ENCODE measurements around the gene FOXD1. TPM values are rescaled to one million over a fixed set of nuclear protein-coding genes. Genes with fewer than 3 reads are reported as not detected.
"Not testable (repeated sequence)": the region's sequence is repeated elsewhere in the genome, so short reads cannot be mapped to it uniquely, and the experiment has no call there.

FOXD1 gene
- total RNA-seq, 4 donors from 2014 or later = not detected

DNA sequence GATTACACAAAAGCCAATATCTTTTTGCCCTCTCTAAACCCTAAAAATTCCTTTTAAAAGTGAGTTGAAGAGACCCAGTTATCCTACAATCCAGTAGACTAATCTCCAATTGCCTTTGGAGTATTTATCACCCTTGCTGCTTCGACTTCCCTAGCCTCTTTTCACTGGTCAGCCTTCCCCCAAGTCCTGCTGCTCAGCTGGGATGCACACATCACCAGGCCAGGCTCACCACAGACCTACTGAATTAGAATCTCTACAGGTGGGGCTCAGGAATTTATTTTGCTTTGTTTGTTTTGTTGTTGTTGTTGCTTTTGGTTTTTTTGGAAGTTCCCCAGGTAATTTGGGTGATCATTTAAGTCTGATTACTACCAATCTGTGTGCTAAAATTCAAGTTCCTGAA, 11.6 kb upstream of the FOXD1 start:
- Histone ChIP-seq H3K4me1 (no peaks in the 10 kb centered on the region), H3K27ac (no peak overlapping the region), H3K27me3 (peaks cover 57% of the 10 kb centered on the region), H3K4me3 (no peak overlapping the region), H3K9me3 (no peaks in the 10 kb centered on the region), H3K36me3 (no peaks in the 10 kb centered on the region)
- intact Hi-C loops (cut with DNase I; ENCODE audit: low total_unique reads) (no loop called here), in situ Hi-C loops (cut with MboI; ENCODE audit: low pct_ligation_motif_present in 1 of 4, low pct_unique_long_range_greater_than_20kb in 1 of 4, low sequenced_read_pairs in 3 of 4) (no loop called here)
- DNase-seq = no peak
- 63% methylated on average over 1 of the region's 1 CpG; no CpG with 5 or more reads in 1 of the 2 donors for WGBS, 2 donors (ENCODE audit: low coverage in 1 of 2)
- TF ChIP-seq POLR2A (IDR thresholded peaks at IDR 0.05) (no peak), POLR2AphosphoS5 (IDR thresholded peaks at IDR 0.05) (no peak), EP300 (IDR thresholded peaks at IDR 0.05; ENCODE audit: low read depth) (no peak)
- TF ChIP-seq, protein P1, sequence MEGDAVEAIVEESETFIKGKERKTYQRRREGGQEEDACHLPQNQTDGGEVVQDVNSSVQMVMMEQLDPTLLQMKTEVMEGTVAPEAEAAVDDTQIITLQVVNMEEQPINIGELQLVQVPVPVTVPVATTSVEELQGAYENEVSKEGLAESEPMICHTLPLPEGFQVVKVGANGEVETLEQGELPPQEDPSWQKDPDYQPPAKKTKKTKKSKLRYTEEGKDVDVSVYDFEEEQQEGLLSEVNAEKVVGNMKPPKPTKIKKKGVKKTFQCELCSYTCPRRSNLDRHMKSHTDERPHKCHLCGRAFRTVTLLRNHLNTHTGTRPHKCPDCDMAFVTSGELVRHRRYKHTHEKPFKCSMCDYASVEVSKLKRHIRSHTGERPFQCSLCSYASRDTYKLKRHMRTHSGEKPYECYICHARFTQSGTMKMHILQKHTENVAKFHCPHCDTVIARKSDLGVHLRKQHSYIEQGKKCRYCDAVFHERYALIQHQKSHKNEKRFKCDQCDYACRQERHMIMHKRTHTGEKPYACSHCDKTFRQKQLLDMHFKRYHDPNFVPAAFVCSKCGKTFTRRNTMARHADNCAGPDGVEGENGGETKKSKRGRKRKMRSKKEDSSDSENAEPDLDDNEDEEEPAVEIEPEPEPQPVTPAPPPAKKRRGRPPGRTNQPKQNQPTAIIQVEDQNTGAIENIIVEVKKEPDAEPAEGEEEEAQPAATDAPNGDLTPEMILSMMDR (IDR thresholded peaks at IDR 0.05) = no peak

GRCh38 chr5:73459366-73459765, 10.8 kb upstream of the FOXD1 start:
- Histone ChIP-seq H3K27me3 (peaks cover 60% of the 10 kb centered on the region), H3K4me1 (no peaks in the 10 kb centered on the region), H3K9me3 (no peaks in the 10 kb centered on the region), H3K36me3 (no peaks in the 10 kb centered on the region), H3K27ac (no peak overlapping the region), H3K4me3 (no peak overlapping the region)
- WGBS, 2 donors (ENCODE audit: low coverage in 1 of 2) = 18 to 31% methylated on average over 1 of the region's 1 CpG
- intact Hi-C loops (cut with DNase I; ENCODE audit: low total_unique reads) (no loop called here), in situ Hi-C loops (cut with MboI; ENCODE audit: low pct_ligation_motif_present in 1 of 4, low pct_unique_long_range_greater_than_20kb in 1 of 4, low sequenced_read_pairs in 3 of 4) (no loop called here)
- DNase-seq = no peak
- TF ChIP-seq POLR2AphosphoS5 (IDR thresholded peaks at IDR 0.05) (no peak), EP300 (IDR thresholded peaks at IDR 0.05; ENCODE audit: low read depth) (no peak), POLR2A (IDR thresholded peaks at IDR 0.05) (no peak)
- TF ChIP-seq, protein P1 (IDR thresholded peaks at IDR 0.05) = no peak

DNA sequence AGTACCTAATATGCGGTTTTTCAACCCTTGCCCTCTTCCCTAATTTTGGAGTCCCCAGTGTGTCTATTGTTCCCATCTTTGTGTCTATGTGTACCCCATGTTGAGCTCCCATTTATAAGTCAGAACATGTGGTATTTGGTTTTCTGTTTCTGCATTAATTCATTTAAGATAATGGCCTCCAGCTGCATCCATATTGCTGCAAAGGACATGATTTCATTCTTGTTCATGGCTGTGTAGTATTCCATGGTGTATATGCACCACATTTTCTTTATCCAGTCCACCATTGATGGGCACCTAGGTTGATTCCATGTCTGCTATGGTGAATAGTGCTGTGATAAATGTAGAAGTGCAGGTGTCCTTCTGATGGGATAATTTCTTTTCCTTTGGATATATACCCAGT, 7.9 kb upstream of the FOXD1 start:
- WGBS, 2 donors (ENCODE audit: low coverage in 1 of 2) = 90 to 91% methylated on average over 1 of the region's 1 CpG
- H3K9me3 ChIP-seq; H3K36me3 ChIP-seq; H3K4me1 ChIP-seq; H3K27ac ChIP-seq; DNase-seq; in situ Hi-C loops (cut with MboI; ENCODE audit: low pct_ligation_motif_present in 1 of 4, low pct_unique_long_range_greater_than_20kb in 1 of 4, low sequenced_read_pairs in 3 of 4); H3K4me3 ChIP-seq; intact Hi-C loops (cut with DNase I; ENCODE audit: low total_unique reads): not testable (repeated sequence)
- H3K27me3 ChIP-seq = peaks cover 81% of the 10 kb centered on the region

DNA sequence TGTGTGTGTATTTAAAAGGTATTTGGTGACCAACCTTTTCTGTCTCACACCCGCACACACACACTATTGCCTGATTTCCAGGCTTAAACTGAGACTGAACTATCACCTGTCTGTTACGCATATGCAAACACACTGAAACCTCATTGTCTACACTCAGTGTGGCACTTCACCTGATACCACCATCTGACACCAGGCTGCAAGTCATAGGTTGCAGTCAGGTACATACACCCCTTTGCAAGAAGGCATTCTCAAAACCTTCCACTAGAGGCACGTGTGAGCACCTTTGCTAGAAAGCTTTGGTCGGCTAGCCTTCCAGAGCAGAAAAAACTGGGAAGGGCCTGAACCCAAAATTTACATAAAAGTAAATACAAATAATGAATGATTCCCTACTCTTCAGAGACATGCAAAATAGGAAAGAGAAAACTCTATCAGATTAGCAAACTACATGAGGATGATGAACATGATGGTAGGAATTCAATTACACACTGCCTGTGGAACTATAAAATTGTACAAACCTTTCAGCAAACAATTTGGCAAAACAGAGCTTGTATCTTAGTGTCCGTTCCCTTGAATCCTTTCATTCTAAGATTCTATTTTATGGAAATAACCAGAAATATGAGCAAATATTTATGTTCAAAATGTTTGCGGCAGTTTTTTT, 5.9 kb upstream of the FOXD1 start:
- intact Hi-C loops (cut with DNase I; ENCODE audit: low total_unique reads) = loop anchor here (5.0 kb wide), 1 partner anchor 237 kb away; no protein-coding TSS in a partner anchor
- Histone ChIP-seq H3K27ac (no peak overlapping the region), H3K27me3 (peaks cover 94% of the 10 kb centered on the region), H3K4me3 (no peak overlapping the region), H3K4me1 (peaks cover 0 to 10% (median 8%) of the 10 kb centered on the region in 4 donors), H3K36me3 (no peaks in the 10 kb centered on the region), H3K9me3 (no peaks in the 10 kb centered on the region)
- in situ Hi-C loops (cut with MboI; ENCODE audit: low pct_ligation_motif_present in 1 of 4, low pct_unique_long_range_greater_than_20kb in 1 of 4, low sequenced_read_pairs in 3 of 4) = no loop called here
- 31 to 36% methylated on average over 5 to 6 of the region's 6 CpGs for WGBS, 2 donors (ENCODE audit: low coverage in 1 of 2)
- TF ChIP-seq EP300 (IDR thresholded peaks at IDR 0.05; ENCODE audit: low read depth) = no peak
- TF ChIP-seq, protein P1 (IDR thresholded peaks at IDR 0.05) = peak; percentile 58 to 80 (median 72)
- peak; percentile 59 for DNase-seq

DNA sequence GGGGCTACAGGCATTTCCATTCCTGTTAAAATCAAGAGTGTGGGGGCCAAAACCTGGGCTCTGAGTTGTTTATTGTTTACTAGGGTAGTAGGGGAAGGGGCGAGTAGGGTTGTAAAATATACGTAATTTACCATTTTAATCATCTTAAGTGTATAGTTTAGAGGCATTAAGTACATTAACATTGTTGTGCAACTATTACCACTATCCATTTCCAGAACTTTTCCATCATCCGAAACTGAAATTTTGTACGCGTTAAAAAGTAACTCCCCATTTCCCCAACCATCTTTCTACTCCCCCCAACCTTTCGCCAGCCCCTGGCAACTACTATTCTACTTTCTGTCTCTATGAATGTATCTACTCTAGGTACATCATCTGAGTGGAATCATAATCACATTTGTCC, 3.6 kb upstream of the FOXD1 start:
- no peaks in the 10 kb centered on the region for H3K36me3 ChIP-seq
- peaks cover 0 to 19% (median 17%) of the 10 kb centered on the region in 4 donors for H3K4me1 ChIP-seq
- H3K27me3 ChIP-seq = peaks cover 92% of the 10 kb centered on the region
- WGBS, 2 donors (ENCODE audit: low coverage in 1 of 2) = 53 to 64% methylated on average over 6 of the region's 6 CpGs
- TF ChIP-seq EP300 (IDR thresholded peaks at IDR 0.05; ENCODE audit: low read depth) (no peak), POLR2A (IDR thresholded peaks at IDR 0.05) (no peak), POLR2AphosphoS5 (IDR thresholded peaks at IDR 0.05) (no peak)
- TF ChIP-seq, protein P1 (IDR thresholded peaks at IDR 0.05) = no peak
- H3K4me3 ChIP-seq = no peak overlapping the region
- H3K27ac ChIP-seq = no peak overlapping the region
- in situ Hi-C loops (cut with MboI; ENCODE audit: low pct_ligation_motif_present in 1 of 4, low pct_unique_long_range_greater_than_20kb in 1 of 4, low sequenced_read_pairs in 3 of 4) = no loop called here
- no peaks in the 10 kb centered on the region for H3K9me3 ChIP-seq
- DNase-seq = no peak
- intact Hi-C loops (cut with DNase I; ENCODE audit: low total_unique reads) = loop anchor here (5.0 kb wide), 1 partner anchor 235 kb away; no protein-coding TSS in a partner anchor
